ENCODE measurements around the gene HDAC4.

HDAC4 gene

DNA sequence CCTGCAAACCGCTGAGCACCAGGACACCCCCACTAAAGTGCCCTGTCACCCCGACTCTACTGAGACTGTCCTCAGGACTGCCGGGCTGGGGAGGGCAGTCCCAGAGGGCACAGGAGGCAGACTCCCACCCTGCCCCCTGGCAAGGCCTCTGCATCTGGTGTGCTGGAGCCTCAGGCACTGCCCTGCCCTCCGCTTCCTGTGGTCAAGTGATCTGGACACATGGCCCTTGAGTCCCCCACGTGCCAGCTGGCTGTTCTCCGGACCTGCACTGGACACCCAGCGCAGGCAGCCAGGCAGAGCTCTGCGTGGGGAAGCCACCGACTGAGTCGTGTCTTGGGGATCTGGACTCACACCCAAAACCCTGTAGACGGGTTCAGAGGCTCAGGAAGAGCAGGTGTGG is 335.3 kb downstream of the HDAC4 start:
- POLR2A ChIA-PET, result no interaction called here
- Histone ChIP-seq H3K9me3 (ENCODE audit: control insufficient read depth, insufficient read depth, low read depth, low read length) (no peaks in the 10 kb centered on the region), H3K4me3 (ENCODE audit: low read depth, low read length) (no peak overlapping the region), H3K27ac (ENCODE audit: extremely low read depth, low read depth, low read length) (no peak overlapping the region), H3K36me3 (ENCODE audit: control insufficient read depth in 2 of 2, insufficient read depth in 1 of 2, low read length in 2 of 2) (peaks cover 0 to 2% of the 10 kb centered on the region in 2 experiments; a peak in 1 of 3 replicates), H3K4me1 (ENCODE audit: control insufficient read depth, insufficient read depth, low read length) (no peaks in the 10 kb centered on the region)
- TF ChIP-seq ZBTB49 (tag by site-specific recombination; IDR thresholded peaks at IDR 0.05; ENCODE audit: low read depth), result no peak
- no peak for TF ChIP-seq SCRT1 (tag by site-specific recombination; IDR thresholded peaks at IDR 0.05; ENCODE audit: borderline replicate concordance)
- TF ChIP-seq GLIS1 (tag by site-specific recombination; IDR thresholded peaks at IDR 0.05), result no peak
- TF ChIP-seq ZNF548 (tag by site-specific recombination; IDR thresholded peaks at IDR 0.05), result no peak
- no peak for TF ChIP-seq IKZF3 (tag by site-specific recombination; IDR thresholded peaks at IDR 0.05)
- no peak for TF ChIP-seq ZSCAN23 (tag by site-specific recombination; IDR thresholded peaks at IDR 0.05)
- no peak for TF ChIP-seq ZNF571 (tag by site-specific recombination; IDR thresholded peaks at IDR 0.05)
- TF ChIP-seq ZNF521 (tag by site-specific recombination; IDR thresholded peaks at IDR 0.05), result no peak
- no peak for TF ChIP-seq ZIC2 (tag by site-specific recombination; IDR thresholded peaks at IDR 0.05)
- no peak for TF ChIP-seq ZFP3 (tag by site-specific recombination; IDR thresholded peaks at IDR 0.05; ENCODE audit: low read depth)
- TF ChIP-seq ZFHX2 (tag by site-specific recombination; conservative IDR thresholded peaks at IDR 0.05), result no peak
- TF ChIP-seq HOXD13 (CRISPR knock-in tag; IDR thresholded peaks at IDR 0.05; ENCODE audit: borderline replicate concordance), result no peak
- TF ChIP-seq SP2 (tag by site-specific recombination; IDR thresholded peaks at IDR 0.05), result no peak
- TF ChIP-seq ZNF184 (tag by site-specific recombination; IDR thresholded peaks at IDR 0.05), result no peak
- CTCF ChIA-PET, result no interaction called here

- no peak overlapping the region for H3K4me3 ChIP-seq (ENCODE audit: low read depth, low read length)
- TF ChIP-seq ZNF112 (tag by site-specific recombination; IDR thresholded peaks at IDR 0.05) (no peak), KLF17 (tag by site-specific recombination; IDR thresholded peaks at IDR 0.05) (no peak), ZNF274 (IDR thresholded peaks at IDR 0.05; ENCODE audit: low read length) (no peak), ZNF274 (tag by site-specific recombination; IDR thresholded peaks at IDR 0.05; ENCODE audit: borderline replicate concordance) (no peak), ZBTB49 (tag by site-specific recombination; IDR thresholded peaks at IDR 0.05; ENCODE audit: low read depth) (no peak), ZFP37 (tag by site-specific recombination; IDR thresholded peaks at IDR 0.05) (no peak), ZNF48 (tag by site-specific recombination; IDR thresholded peaks at IDR 0.05) (no peak)
- TF ChIP-seq, protein P1, sequence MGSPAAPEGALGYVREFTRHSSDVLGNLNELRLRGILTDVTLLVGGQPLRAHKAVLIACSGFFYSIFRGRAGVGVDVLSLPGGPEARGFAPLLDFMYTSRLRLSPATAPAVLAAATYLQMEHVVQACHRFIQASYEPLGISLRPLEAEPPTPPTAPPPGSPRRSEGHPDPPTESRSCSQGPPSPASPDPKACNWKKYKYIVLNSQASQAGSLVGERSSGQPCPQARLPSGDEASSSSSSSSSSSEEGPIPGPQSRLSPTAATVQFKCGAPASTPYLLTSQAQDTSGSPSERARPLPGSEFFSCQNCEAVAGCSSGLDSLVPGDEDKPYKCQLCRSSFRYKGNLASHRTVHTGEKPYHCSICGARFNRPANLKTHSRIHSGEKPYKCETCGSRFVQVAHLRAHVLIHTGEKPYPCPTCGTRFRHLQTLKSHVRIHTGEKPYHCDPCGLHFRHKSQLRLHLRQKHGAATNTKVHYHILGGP (tag by site-specific recombination; IDR thresholded peaks at IDR 0.05), result no peak
- TF ChIP-seq, protein P2, sequence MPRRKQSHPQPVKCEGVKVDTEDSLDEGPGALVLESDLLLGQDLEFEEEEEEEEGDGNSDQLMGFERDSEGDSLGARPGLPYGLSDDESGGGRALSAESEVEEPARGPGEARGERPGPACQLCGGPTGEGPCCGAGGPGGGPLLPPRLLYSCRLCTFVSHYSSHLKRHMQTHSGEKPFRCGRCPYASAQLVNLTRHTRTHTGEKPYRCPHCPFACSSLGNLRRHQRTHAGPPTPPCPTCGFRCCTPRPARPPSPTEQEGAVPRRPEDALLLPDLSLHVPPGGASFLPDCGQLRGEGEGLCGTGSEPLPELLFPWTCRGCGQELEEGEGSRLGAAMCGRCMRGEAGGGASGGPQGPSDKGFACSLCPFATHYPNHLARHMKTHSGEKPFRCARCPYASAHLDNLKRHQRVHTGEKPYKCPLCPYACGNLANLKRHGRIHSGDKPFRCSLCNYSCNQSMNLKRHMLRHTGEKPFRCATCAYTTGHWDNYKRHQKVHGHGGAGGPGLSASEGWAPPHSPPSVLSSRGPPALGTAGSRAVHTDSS (tag by site-specific recombination; IDR thresholded peaks at IDR 0.05), result no peak
- TF ChIP-seq, protein P3, sequence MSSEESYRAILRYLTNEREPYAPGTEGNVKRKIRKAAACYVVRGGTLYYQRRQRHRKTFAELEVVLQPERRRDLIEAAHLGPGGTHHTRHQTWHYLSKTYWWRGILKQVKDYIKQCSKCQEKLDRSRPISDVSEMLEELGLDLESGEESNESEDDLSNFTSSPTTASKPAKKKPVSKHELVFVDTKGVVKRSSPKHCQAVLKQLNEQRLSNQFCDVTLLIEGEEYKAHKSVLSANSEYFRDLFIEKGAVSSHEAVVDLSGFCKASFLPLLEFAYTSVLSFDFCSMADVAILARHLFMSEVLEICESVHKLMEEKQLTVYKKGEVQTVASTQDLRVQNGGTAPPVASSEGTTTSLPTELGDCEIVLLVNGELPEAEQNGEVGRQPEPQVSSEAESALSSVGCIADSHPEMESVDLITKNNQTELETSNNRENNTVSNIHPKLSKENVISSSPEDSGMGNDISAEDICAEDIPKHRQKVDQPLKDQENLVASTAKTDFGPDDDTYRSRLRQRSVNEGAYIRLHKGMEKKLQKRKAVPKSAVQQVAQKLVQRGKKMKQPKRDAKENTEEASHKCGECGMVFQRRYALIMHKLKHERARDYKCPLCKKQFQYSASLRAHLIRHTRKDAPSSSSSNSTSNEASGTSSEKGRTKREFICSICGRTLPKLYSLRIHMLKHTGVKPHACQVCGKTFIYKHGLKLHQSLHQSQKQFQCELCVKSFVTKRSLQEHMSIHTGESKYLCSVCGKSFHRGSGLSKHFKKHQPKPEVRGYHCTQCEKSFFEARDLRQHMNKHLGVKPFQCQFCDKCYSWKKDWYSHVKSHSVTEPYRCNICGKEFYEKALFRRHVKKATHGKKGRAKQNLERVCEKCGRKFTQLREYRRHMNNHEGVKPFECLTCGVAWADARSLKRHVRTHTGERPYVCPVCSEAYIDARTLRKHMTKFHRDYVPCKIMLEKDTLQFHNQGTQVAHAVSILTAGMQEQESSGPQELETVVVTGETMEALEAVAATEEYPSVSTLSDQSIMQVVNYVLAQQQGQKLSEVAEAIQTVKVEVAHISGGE (tag by site-specific recombination; conservative IDR thresholded peaks at IDR 0.05; ENCODE audit: low read depth), result no peak
- H3K9me3 ChIP-seq (ENCODE audit: control insufficient read depth, insufficient read depth, low read depth, low read length), result no peaks in the 10 kb centered on the region
- POLR2A ChIA-PET, result no interaction called here
- H3K27ac ChIP-seq (ENCODE audit: extremely low read depth, low read depth, low read length), result no peak overlapping the region
- no peaks in the 10 kb centered on the region for H3K4me1 ChIP-seq (ENCODE audit: control insufficient read depth, insufficient read depth, low read length)
- CTCF ChIA-PET, result no interaction called here
- peaks cover 0 to 2% of the 10 kb centered on the region in 2 experiments; a peak in 1 of 3 replicates for H3K36me3 ChIP-seq (ENCODE audit: control insufficient read depth in 2 of 2, insufficient read depth in 1 of 2, low read length in 2 of 2)
Measured at GRCh38 chr2:239064891-239065290, 335.9 kb downstream of the HDAC4 start.
